Immature natural killer cell (primary cell): Measurements from ENCODE around the gene CPNE6. TPM values are rescaled to one million over a fixed set of nuclear protein-coding genes. Genes with fewer than 3 reads are reported as not detected.
"Not testable (repeated sequence)": the region's sequence is repeated elsewhere in the genome, so short reads cannot be mapped to it uniquely, and the experiment has no call there.

Experiments used
- DNase-seq, 3 donors: peaks; one replicate each; pipeline ENCODE4 v3.0.0; 2022; ENCODE audit warnings: mixed read lengths in 1 of 3
- H3K27ac Mint-ChIP-seq, 6 donors: one replicate each; pipeline ENCODE4 v1.8.0; 2020; ENCODE audit warnings: mixed read lengths in 6 of 6, mild to moderate bottlenecking in 5 of 6, inconsistent platforms in 4 of 6, moderate library complexity in 3 of 6
- H3K27me3 Mint-ChIP-seq, 3 donors: one replicate each; pipeline ENCODE4 v1.8.0; 2020 to 2021; ENCODE audit warnings: low read depth in 3 of 3, mild to moderate bottlenecking in 3 of 3, mixed read lengths in 3 of 3, moderate library complexity in 3 of 3, inconsistent platforms in 1 of 3
- H3K36me3 Mint-ChIP-seq, 3 donors: one replicate each; pipeline ENCODE4 v1.8.0; 2020; ENCODE audit warnings: mixed read lengths in 3 of 3, inconsistent platforms in 2 of 3, mild to moderate bottlenecking in 2 of 3
- H3K4me1 Mint-ChIP-seq, 2 donors: one replicate each; pipeline ENCODE4 v1.8.0; 2020; ENCODE audit warnings: inconsistent platforms in 2 of 2, mild to moderate bottlenecking in 2 of 2, mixed read lengths in 2 of 2, moderate library complexity in 1 of 2
- H3K4me3 Mint-ChIP-seq, 5 donors: one replicate each; pipeline ENCODE4 v1.8.0; 2020; ENCODE audit warnings: mild to moderate bottlenecking in 5 of 5, mixed read lengths in 5 of 5, inconsistent platforms in 3 of 5, moderate library complexity in 3 of 5
- H3K9me3 Mint-ChIP-seq, 6 donors: one replicate each; pipeline ENCODE4 v1.8.0; 2020; ENCODE audit warnings: mild to moderate bottlenecking in 6 of 6, mixed read lengths in 6 of 6, inconsistent platforms in 4 of 6, moderate library complexity in 3 of 6
- polyA plus RNA-seq, 3 donors: library from polyadenylated mRNA; unstranded; fragments of 300-500 nt; fragmentation: Illumina TruSeq; gene quantifications; one replicate each; pipeline ENCODE4 v1.2.3, GENCODE V29; 2021

Gene CPNE6
- polyA plus RNA-seq, 3 donors from 2014 or later, result not detected

GRCh38 chr14:24100982-24101494 is 29.7 kb downstream of the CPNE6 start:
- peaks cover 0 to 3% of the 10 kb centered on the region in 2 donors for H3K4me1 Mint-ChIP-seq
- H3K27me3 Mint-ChIP-seq, result peaks cover 0 to 2% (median 0%) of the 10 kb centered on the region in 3 donors
- DNase-seq, result no peak
- H3K9me3 Mint-ChIP-seq, result no peaks in the 10 kb centered on the region
- no peak overlapping the region for H3K4me3 Mint-ChIP-seq
- no peak overlapping the region for H3K27ac Mint-ChIP-seq
- H3K36me3 Mint-ChIP-seq, result peaks cover 7 to 35% (median 19%) of the 10 kb centered on the region in 3 donors

GRCh38 chr14:24102357-24103048 is 31.1 kb downstream of the CPNE6 start:
- H3K4me3 Mint-ChIP-seq, result no peak overlapping the region
- H3K27me3 Mint-ChIP-seq, result peaks cover 0 to 2% (median 0%) of the 10 kb centered on the region in 3 donors
- H3K36me3 Mint-ChIP-seq, result peaks cover 7 to 35% (median 19%) of the 10 kb centered on the region in 3 donors
- no peak for DNase-seq
- no peak overlapping the region for H3K27ac Mint-ChIP-seq
- H3K9me3 Mint-ChIP-seq, result no peaks in the 10 kb centered on the region
- H3K4me1 Mint-ChIP-seq, result no peaks in the 10 kb centered on the region

- Mint-ChIP-seq H3K9me3 (no peaks in the 10 kb centered on the region), H3K27me3 (peaks cover 0 to 2% (median 0%) of the 10 kb centered on the region in 3 donors), H3K4me1 (peaks cover 2 to 3% of the 10 kb centered on the region in 2 donors), H3K36me3 (peaks cover 7 to 35% (median 19%) of the 10 kb centered on the region in 3 donors), H3K27ac (no peak overlapping the region), H3K4me3 (no peak overlapping the region)
- no peak for DNase-seq
These were observed 32.1 kb downstream of the CPNE6 start for GRCh38 chr14:24103451-24103850.

GRCh38 chr14:24105609-24106239 is 34.4 kb downstream of the CPNE6 start:
- H3K27ac Mint-ChIP-seq, result not testable (repeated sequence)

GRCh38 chr14:24106672-24107271 is 35.4 kb downstream of the CPNE6 start:
- no peaks in the 10 kb centered on the region for H3K9me3 Mint-ChIP-seq
- peaks cover 10% of the 10 kb centered on the region in 2 donors for H3K4me1 Mint-ChIP-seq
- H3K36me3 Mint-ChIP-seq, result peaks cover 7 to 19% (median 11%) of the 10 kb centered on the region in 3 donors
- DNase-seq, result no peak
- H3K27ac Mint-ChIP-seq, result no peak overlapping the region
- H3K27me3 Mint-ChIP-seq, result no peaks in the 10 kb centered on the region
- no peak overlapping the region for H3K4me3 Mint-ChIP-seq

More at GRCh38 chr14:24105609-24106239, 34.4 kb downstream of the CPNE6 start:
- H3K4me3 Mint-ChIP-seq, H3K9me3 Mint-ChIP-seq, H3K27me3 Mint-ChIP-seq, DNase-seq: not testable (repeated sequence)
- H3K36me3 Mint-ChIP-seq, result peaks cover 7 to 23% (median 15%) of the 10 kb centered on the region in 3 donors
- peaks cover 10% of the 10 kb centered on the region in 2 donors for H3K4me1 Mint-ChIP-seq

GRCh38 chr14:24108336-24108874 is 37.0 kb downstream of the CPNE6 start:
- Mint-ChIP-seq H3K36me3 (peaks cover 7 to 11% (median 9%) of the 10 kb centered on the region in 3 donors), H3K4me3 (peak overlapping the region in 2 of 5 donors; percentile 2 to 42), H3K27ac (peak overlapping the region; percentile 85 to 98 (median 94)), H3K9me3 (no peaks in the 10 kb centered on the region), H3K27me3 (no peaks in the 10 kb centered on the region), H3K4me1 (peaks cover 10 to 13% of the 10 kb centered on the region in 2 donors)
- DNase-seq, result no peak

GRCh38 chr14:24110060-24110459 is 38.7 kb downstream of the CPNE6 start:
- Mint-ChIP-seq H3K27me3 (peaks cover 7 to 12% (median 11%) of the 10 kb centered on the region in 3 donors), H3K4me3 (no peak overlapping the region), H3K4me1 (peaks cover 12 to 16% of the 10 kb centered on the region in 2 donors), H3K9me3 (no peaks in the 10 kb centered on the region), H3K36me3 (peaks cover 0 to 3% (median 0%) of the 10 kb centered on the region in 3 donors), H3K27ac (no peak overlapping the region)
- no peak for DNase-seq

GRCh38 chr14:24110523-24110922 is 39.2 kb downstream of the CPNE6 start:
- Mint-ChIP-seq H3K9me3 (no peaks in the 10 kb centered on the region), H3K4me1 (peaks cover 17 to 21% of the 10 kb centered on the region in 2 donors), H3K36me3 (peaks cover 0 to 5% (median 0%) of the 10 kb centered on the region in 3 donors), H3K27ac (peak overlapping the region in 3 of 6 donors; percentile 14 to 80 (median 54)), H3K27me3 (peaks cover 8 to 16% (median 12%) of the 10 kb centered on the region in 3 donors), H3K4me3 (no peak overlapping the region)
- no peak for DNase-seq

GRCh38 chr14:24113379-24113800 is 42.0 kb downstream of the CPNE6 start:
- Mint-ChIP-seq H3K4me1 (peaks cover 36 to 42% of the 10 kb centered on the region in 2 donors), H3K27me3 (peaks cover 8 to 16% (median 12%) of the 10 kb centered on the region in 3 donors), H3K36me3 (peaks cover 4 to 15% (median 6%) of the 10 kb centered on the region in 3 donors), H3K4me3 (peak overlapping the region; percentile 96 to 100 (median 98)), H3K27ac (peak overlapping the region; percentile 97 to 100 (median 98)), H3K9me3 (no peaks in the 10 kb centered on the region)
- no peak for DNase-seq

- Mint-ChIP-seq H3K36me3 (peaks cover 10 to 21% (median 12%) of the 10 kb centered on the region in 3 donors), H3K27me3 (peaks cover 8 to 16% (median 12%) of the 10 kb centered on the region in 3 donors), H3K27ac (peak overlapping the region; percentile 97 to 100 (median 98)), H3K9me3 (no peaks in the 10 kb centered on the region), H3K4me1 (peaks cover 32 to 40% of the 10 kb centered on the region in 2 donors), H3K4me3 (peak overlapping the region; percentile 96 to 100 (median 98))
- peak; percentile 85 to 88 (median 87) for DNase-seq
These were observed 42.6 kb downstream of the CPNE6 start for GRCh38 chr14:24113801-24114531.

GRCh38 chr14:24114532-24115421 is 43.4 kb downstream of the CPNE6 start, which contains the start of the genes DCAF11 and NRL:
DCAF11 (plus strand) TSS chr14:24114777; CDS start chr14:24115595, 818 bp downstream.
NRL (minus strand) TSS chr14:24114949; CDS start chr14:24082848, 32,101 bp downstream.
- H3K4me3 Mint-ChIP-seq, result peak within 1 kb of the TSS; percentile 96 to 100 (median 98)
- H3K4me1 Mint-ChIP-seq, result peaks cover 30 to 37% of the 10 kb centered on the region in 2 donors
- peaks cover 8 to 16% (median 12%) of the 10 kb centered on the region in 3 donors for H3K27me3 Mint-ChIP-seq
- H3K9me3 Mint-ChIP-seq, result no peaks in the 10 kb centered on the region
- peaks cover 18 to 29% (median 18%) of the 10 kb centered on the region in 3 donors for H3K36me3 Mint-ChIP-seq
- peak within 1 kb of the TSS; percentile 97 to 100 (median 98) for H3K27ac Mint-ChIP-seq
- DNase-seq, result peak; percentile 100
